Upper lobe of left lung (tissue), 6 donors: ENCODE measurements around the gene FXYD4. TPM values are rescaled to one million over a fixed set of nuclear protein-coding genes. Genes with fewer than 3 reads are reported as not detected.

Source experiments
- ATAC-seq, 2 donors: fragments of 200-7000 bp; cut with Tn5 transposase; one replicate each; pipeline ENCODE4 v1.9.1; 2022; ENCODE audit warnings: mild to moderate bottlenecking in 2 of 2, moderate library complexity in 2 of 2; ENCODE audit not compliant: low FRiP score in 2 of 2
- DNase-seq, 2 donors: peaks; one replicate each; pipeline ENCODE4 v3.0.0-alpha.2; 2019 to 2020
- H3K27ac ChIP-seq, 4 donors: fragments of 200-600 bp; sonication (generic); one replicate each; pipeline ENCODE4 v1.5.1; 2016 to 2019
- H3K27me3 ChIP-seq, 4 donors: fragments of 200-600 bp; sonication (generic); one replicate each; pipeline ENCODE4 v1.5.1; 2017 to 2019
- H3K36me3 ChIP-seq, 4 donors: fragments of 200-600 bp; sonication (generic); one replicate each; pipeline ENCODE4 v1.5.1; 2016 to 2019
- H3K4me1 ChIP-seq, 4 donors: fragments of 200-600 bp; sonication (generic); one replicate each; pipeline ENCODE4 v1.5.1; 2018 to 2019
- H3K4me3 ChIP-seq, 4 donors: fragments of 200-600 bp; sonication (generic); one replicate each; pipeline ENCODE4 v1.5.1; 2017 to 2019; ENCODE audit warnings: mild to moderate bottlenecking in 2 of 4, moderate library complexity in 1 of 4
- H3K9me3 ChIP-seq, 4 donors: fragments of 200-600 bp; sonication (generic); one replicate each; pipeline ENCODE4 v1.5.1; 2018 to 2019
- EP300 ChIP-seq, 4 donors: sonication (generic); formaldehyde crosslinking; IDR thresholded peaks; one replicate each; pipeline ENCODE4 v1.5.1; 2017; ENCODE audit warnings: antibody characterized with exemption in 4 of 4, control low read depth in 2 of 4
- POLR2A ChIP-seq, 4 donors: fragments of 450-650 bp; IDR thresholded peaks; one replicate each; pipeline ENCODE4 v1.5.1; 2016 to 2017; ENCODE audit warnings: antibody characterized with exemption in 4 of 4, mild to moderate bottlenecking in 2 of 4
- POLR2AphosphoS5 ChIP-seq, 2 donors: sonication (generic); formaldehyde crosslinking; IDR thresholded peaks; one replicate each; pipeline ENCODE4 v1.5.1; 2017; ENCODE audit warnings: antibody characterized with exemption in 2 of 2
- WGBS, 2 donors: methylation state at CpG; one replicate each; pipeline ENCODE4 v1.1.5; 2017 to 2018; 5-methylcytosine and 5-hydroxymethylcytosine counted together
- total RNA-seq, 6 donors: library from RNA; depleted of rRNA in 4 of 6; stranded (reverse); fragments of >200 nt in 4 of 6; gene quantifications; one replicate each; pipeline versions ENCODE4 v1.1.0 to v1.2.1, GENCODE V29; 2016 to 2021
- TF ChIP-seq, protein P1 (sequence below), 6 experiments: fragments of 450-650 bp in 4 of 6; fragments of 200-600 bp in 2 of 6; sonication (generic) in 2 of 6; IDR thresholded peaks; one replicate each; pipeline ENCODE4 v1.5.1; 2016 to 2019; ENCODE audit warnings: antibody characterized with exemption in 6 of 6
- donor health status: DM: no; HTN: no; CAD: no; lungs with moderate emphysema.
- donor health status: DM: no; HTN: yes; CAD: no; lungs with severe emphysema.

The FXYD4 gene
- total RNA-seq, 6 donors from 2014 or later: 2.5 to 4.0 (median 2.7) TPM; not detected in 3

GRCh38 chr10:43372765-43373361 is 1.4 kb downstream of the FXYD4 start:
- H3K27ac ChIP-seq: no peak overlapping the region
- H3K4me1 ChIP-seq: no peaks in the 10 kb centered on the region
- no peaks in the 10 kb centered on the region for H3K9me3 ChIP-seq
- H3K4me3 ChIP-seq: no peak overlapping the region
- H3K36me3 ChIP-seq: no peaks in the 10 kb centered on the region
- 80 to 94% methylated on average over 1 of the region's 1 CpG for WGBS, 2 donors
- no peaks in the 10 kb centered on the region for H3K27me3 ChIP-seq
- no peak for ATAC-seq
- TF ChIP-seq, protein P1, sequence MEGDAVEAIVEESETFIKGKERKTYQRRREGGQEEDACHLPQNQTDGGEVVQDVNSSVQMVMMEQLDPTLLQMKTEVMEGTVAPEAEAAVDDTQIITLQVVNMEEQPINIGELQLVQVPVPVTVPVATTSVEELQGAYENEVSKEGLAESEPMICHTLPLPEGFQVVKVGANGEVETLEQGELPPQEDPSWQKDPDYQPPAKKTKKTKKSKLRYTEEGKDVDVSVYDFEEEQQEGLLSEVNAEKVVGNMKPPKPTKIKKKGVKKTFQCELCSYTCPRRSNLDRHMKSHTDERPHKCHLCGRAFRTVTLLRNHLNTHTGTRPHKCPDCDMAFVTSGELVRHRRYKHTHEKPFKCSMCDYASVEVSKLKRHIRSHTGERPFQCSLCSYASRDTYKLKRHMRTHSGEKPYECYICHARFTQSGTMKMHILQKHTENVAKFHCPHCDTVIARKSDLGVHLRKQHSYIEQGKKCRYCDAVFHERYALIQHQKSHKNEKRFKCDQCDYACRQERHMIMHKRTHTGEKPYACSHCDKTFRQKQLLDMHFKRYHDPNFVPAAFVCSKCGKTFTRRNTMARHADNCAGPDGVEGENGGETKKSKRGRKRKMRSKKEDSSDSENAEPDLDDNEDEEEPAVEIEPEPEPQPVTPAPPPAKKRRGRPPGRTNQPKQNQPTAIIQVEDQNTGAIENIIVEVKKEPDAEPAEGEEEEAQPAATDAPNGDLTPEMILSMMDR (IDR thresholded peaks at IDR 0.05): no peak
- no peak for TF ChIP-seq EP300 (IDR thresholded peaks at IDR 0.05)
- no peak for TF ChIP-seq POLR2AphosphoS5 (IDR thresholded peaks at IDR 0.05)
- no peak for TF ChIP-seq POLR2A (IDR thresholded peaks at IDR 0.05)
- DNase-seq: no peak

DNA sequence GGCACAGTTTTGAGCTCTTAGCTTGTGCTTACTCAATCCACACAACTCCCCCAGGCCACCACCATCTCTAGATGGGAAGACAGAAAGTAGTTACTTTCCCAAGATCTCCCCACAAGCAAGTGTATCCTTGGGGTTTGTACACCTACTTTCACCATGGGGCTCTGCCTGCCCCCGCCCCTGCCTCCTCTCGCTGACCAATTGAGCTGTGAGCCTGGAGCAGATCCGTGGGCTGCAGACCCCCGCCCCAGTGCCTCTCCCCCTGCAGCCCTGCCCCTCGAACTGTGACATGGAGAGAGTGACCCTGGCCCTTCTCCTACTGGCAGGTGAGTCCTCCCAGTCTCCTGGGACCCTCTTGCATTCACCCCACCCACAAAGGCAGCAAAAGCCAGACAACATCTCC is 2.0 kb downstream of the FXYD4 start:
- no peak for DNase-seq
- TF ChIP-seq POLR2A (IDR thresholded peaks at IDR 0.05) (no peak), EP300 (IDR thresholded peaks at IDR 0.05) (no peak), POLR2AphosphoS5 (IDR thresholded peaks at IDR 0.05) (no peak)
- TF ChIP-seq, protein P1 (IDR thresholded peaks at IDR 0.05): no peak
- H3K36me3 ChIP-seq: no peaks in the 10 kb centered on the region
- H3K27me3 ChIP-seq: no peaks in the 10 kb centered on the region
- H3K4me3 ChIP-seq: no peak overlapping the region
- no peaks in the 10 kb centered on the region for H3K4me1 ChIP-seq
- no peak for ATAC-seq
- WGBS, 2 donors: 71 to 83% methylated on average over 4 to 5 of the region's 5 CpGs
- no peaks in the 10 kb centered on the region for H3K9me3 ChIP-seq
- H3K27ac ChIP-seq: no peak overlapping the region

- H3K9me3 ChIP-seq: no peaks in the 10 kb centered on the region
- no peak overlapping the region for H3K27ac ChIP-seq
- H3K36me3 ChIP-seq: no peaks in the 10 kb centered on the region
- H3K4me3 ChIP-seq: no peak overlapping the region
- DNase-seq: no peak
- H3K4me1 ChIP-seq: no peaks in the 10 kb centered on the region
- WGBS, 2 donors: 80 to 89% methylated on average over 3 of the region's 3 CpGs
- H3K27me3 ChIP-seq: no peaks in the 10 kb centered on the region
- TF ChIP-seq POLR2A (IDR thresholded peaks at IDR 0.05): no peak
- TF ChIP-seq EP300 (IDR thresholded peaks at IDR 0.05): no peak
- TF ChIP-seq, protein P1 (IDR thresholded peaks at IDR 0.05): no peak
- no peak for TF ChIP-seq POLR2AphosphoS5 (IDR thresholded peaks at IDR 0.05)
- no peak for ATAC-seq
Measured at GRCh38 chr10:43374194-43374593, 2.8 kb downstream of the FXYD4 start.

DNA sequence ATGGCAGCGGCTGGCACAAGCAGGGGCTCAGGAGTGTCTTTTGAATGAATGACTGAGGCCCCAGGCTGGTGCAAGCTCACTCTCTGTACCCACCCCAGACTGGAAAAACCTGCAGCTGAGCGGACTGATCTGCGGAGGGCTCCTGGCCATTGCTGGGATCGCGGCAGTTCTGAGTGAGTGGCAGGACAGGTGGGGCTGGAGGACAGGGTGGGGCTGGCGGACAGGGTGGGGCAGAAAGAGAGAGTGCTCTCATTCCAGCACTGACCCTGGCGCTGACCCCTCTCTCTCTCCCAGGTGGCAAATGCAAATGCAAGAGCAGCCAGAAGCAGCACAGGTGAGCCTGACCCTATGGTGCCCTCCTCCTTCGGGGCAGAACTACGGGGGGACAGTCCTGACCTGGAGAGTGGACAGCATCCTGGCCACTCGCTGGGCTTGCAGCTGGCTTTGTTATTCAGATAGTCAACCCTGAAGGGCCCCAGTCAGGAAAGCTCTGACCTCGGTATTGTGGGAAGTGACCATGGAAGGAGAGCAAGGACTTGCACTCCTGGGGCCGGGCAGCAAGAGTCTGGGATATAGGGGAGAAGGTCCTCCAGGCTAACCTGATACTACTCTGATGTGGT is 4.1 kb downstream of the FXYD4 start:
- H3K27me3 ChIP-seq: no peaks in the 10 kb centered on the region
- no peaks in the 10 kb centered on the region for H3K36me3 ChIP-seq
- no peak overlapping the region for H3K27ac ChIP-seq
- no peak overlapping the region for H3K4me3 ChIP-seq
- peak in 1 of 2 donors; percentile 38 for DNase-seq
- 64 to 65% methylated on average over 9 to 12 of the region's 12 CpGs for WGBS, 2 donors
- peak; percentile 3 to 65 for ATAC-seq
- no peaks in the 10 kb centered on the region for H3K9me3 ChIP-seq
- H3K4me1 ChIP-seq: no peaks in the 10 kb centered on the region
- TF ChIP-seq, protein P1 (IDR thresholded peaks at IDR 0.05): no peak
- no peak for TF ChIP-seq POLR2A (IDR thresholded peaks at IDR 0.05)
- TF ChIP-seq POLR2AphosphoS5 (IDR thresholded peaks at IDR 0.05): no peak
- TF ChIP-seq EP300 (IDR thresholded peaks at IDR 0.05): no peak
